Stimulated activated CD8-positive, alpha-beta memory T cell treated with anti-CD3 and anti-CD28 coated beads, Interleukin-4, amount 100 ng/mL, for 4 hours (primary cell): ENCODE results near the gene TSPOAP1.

ENCODE experiments used
- DNase-seq, 2 donors: peaks; one replicate each; pipeline ENCODE4 v3.0.0-alpha.2; 2020; ENCODE audit warnings: low read depth in 2 of 2, low spot score in 1 of 2

The TSPOAP1 gene

DNA sequence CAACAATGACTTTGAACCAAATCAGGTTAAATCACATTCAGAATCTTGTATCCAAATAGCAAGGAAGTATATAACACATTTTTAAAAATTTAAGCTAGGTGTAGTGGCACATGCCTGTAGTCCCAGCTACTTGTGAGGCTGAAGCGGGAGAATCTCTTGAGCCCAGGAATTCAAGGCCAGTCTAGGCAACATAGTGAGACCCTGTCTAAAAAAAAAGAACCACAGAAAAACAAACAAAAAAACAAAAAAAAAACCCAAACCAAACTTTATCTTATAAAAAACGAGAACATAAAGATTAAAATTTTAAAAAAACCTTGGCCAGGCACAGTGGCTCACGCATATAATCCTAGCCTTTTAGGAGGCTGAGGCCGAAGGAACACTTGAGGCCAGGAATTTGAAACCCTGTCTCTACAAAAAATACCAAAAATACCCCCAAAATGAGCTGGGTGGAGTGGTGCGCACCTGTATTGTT is 11.8 kb upstream of the TSPOAP1 start:
- no peak for DNase-seq

GRCh38 chr17:58339755-58340404 is 11.3 kb upstream of the TSPOAP1 start:
- DNase-seq: no peak

- no peak for DNase-seq
Measured at GRCh38 chr17:58338841-58339754, 10.5 kb upstream of the TSPOAP1 start.

- DNase-seq: no peak
Measured at GRCh38 chr17:58338454-58338840, 9.9 kb upstream of the TSPOAP1 start.

- DNase-seq: peak; percentile 83 to 94
Measured at GRCh38 chr17:58337600-58338453, 9.2 kb upstream of the TSPOAP1 start.

DNA sequence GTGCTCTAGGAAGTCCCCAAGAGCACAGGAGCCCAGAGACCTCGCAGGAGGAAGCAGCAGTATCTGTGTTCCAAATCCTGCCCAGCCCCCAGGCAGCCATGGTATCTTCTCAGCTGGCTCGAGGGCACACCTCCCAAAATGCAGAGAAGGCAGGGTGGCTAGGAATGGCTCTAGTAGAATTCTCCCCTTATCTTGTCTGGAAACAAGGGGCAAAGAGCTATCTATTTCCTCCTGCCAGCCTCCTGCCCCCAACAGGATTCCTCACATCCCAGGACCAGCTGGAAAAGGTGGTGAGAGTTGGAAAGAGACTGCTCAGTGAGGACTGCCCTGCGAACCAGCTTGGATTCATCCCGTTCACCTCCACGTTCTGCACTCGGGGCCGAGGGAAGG is 8.6 kb upstream of the TSPOAP1 start:
- no peak for DNase-seq

GRCh38 chr17:58336456-58337209 is 8.0 kb upstream of the TSPOAP1 start:
- DNase-seq: no peak

DNA sequence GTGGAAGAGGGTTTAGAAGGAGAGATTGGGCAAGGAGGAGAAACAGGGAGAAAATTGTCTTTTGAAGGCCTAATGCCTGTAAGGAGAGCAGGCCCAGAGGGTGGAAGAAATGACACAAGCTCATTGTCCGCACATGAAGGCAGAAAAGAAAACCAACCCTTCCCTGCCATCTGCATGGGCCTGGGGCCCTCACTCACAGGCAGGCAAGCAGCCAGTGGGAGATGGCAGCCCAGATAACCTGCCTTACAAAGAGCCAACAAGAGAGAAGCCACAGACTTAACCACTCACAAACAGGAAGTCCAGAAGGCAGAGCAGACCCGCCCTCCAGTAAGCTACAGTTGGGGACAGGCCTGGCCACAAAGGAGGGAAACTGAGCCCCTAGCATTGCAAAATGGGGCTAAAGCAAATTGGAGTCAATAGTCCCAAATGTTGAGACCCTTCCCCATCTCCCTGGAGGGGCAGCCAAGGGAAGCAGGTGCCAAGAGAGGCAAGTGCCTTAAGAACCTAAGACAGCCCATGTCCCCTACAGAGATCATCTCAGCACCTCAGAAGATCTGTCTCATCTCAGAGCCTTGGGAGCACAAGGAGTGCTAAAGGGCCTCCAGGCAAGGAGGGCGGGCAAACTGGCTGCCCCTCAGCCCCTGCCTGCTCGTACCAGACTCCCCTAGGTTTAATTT is 7.3 kb upstream of the TSPOAP1 start:
- DNase-seq: no peak

GRCh38 chr17:58335061-58335731 is 6.6 kb upstream of the TSPOAP1 start:
- DNase-seq: no peak

DNA sequence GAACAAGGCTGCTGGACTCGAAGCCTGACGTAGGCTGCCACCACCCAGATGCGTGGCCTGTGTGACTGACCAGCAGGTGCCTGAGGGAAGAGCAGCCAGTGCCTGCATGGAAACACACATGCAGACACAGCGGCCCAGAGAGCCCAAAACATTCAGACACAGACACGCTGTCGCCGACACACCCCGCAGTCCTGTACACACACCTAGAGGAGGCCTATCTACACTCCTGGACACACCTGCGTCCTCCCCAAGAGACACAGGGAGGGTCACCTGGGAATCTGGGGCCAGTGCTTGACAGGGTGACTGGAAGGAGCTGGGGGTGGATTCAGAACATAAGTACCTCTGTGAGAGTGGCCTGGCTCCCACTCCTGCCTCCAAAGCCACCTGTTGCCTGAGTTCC is 6.1 kb upstream of the TSPOAP1 start:
- no peak for DNase-seq

DNA sequence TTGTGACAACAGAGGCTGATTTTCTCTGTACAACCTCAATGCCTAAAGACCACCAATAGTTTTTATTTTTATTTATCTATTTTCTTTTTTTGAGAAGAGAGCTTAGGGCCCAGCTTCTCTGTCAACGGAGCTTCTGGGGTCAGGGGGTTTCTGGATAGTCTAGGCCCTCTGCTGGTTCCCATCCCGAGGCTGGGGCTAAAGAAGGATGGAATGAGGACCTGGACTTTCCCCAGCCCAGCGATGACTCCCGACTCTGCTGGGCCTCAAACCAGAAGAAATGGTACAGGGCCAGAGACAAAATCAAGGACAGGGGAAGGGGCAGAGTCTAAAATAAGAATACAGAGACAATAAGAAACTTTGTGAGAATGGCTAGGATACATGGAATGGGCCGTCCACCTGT is 5.7 kb upstream of the TSPOAP1 start:
- DNase-seq: no peak

DNA sequence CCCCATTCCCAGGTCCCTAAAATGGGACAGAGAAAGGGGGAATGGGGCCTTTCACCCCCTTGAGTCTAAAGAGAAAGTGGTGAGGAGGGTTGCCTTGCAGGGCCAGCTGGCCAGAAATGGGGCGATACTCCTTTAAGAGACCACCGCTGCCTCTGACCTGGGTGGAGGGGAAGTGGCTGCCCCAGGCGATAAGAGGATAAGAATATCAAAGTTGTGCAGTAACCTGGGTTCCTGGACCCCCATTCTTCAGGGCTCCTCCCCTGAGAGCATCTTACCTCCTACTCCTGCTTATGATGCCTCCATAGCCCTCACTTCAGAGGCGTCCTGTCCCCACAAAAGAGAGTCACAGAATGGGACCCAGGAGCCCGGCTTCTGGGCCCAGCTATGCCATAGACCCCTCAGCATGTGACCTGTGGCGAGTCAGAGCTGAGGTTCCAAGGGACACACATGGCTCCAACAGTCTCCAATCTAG is 5.2 kb upstream of the TSPOAP1 start:
- no peak for DNase-seq

- peak in 1 of 2 donors; percentile 62 for DNase-seq
Measured at GRCh38 chr17:58332778-58333735, 4.5 kb upstream of the TSPOAP1 start.

GRCh38 chr17:58331815-58332777 is 3.5 kb upstream of the TSPOAP1 start:
- DNase-seq: peak; percentile 80 to 90

- DNase-seq: peak; percentile 62 to 77
Measured at GRCh38 chr17:58330997-58331814, 2.6 kb upstream of the TSPOAP1 start.

DNA sequence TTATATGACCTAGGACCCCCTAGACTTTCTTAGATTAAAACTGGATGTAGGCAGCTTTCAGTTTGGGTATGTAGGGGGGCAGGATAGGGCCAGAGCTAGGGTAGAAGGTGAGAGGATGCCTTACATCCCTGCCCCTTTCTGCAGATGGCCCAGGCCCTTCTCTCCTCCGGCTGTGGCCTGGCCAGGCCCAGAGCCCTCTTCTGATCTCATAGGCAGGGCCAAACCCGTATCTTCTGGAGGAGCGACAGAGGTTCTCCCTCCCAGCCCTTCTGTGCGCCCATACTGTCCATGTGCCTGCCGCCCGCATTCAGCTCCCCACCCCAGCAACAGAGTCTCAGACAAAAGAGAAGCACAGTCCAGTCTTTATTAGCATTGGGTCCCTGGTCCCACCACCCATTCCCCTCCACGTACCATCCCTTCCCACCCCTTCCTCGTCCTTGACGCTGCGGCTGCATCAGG is 2.0 kb upstream of the TSPOAP1 start:
- no peak for DNase-seq
